GM13977 (cell line): ENCODE results near the gene C10orf90.

Experiments used
- DNase-seq: peaks from one replicate; pipeline ENCODE4 v3.0.0; 2012; ENCODE audit warnings: low spot score
- in situ Hi-C: fragments of 300-500 bp; cut with MboI; formaldehyde crosslinking; loops from one replicate; pipeline ENCODE4 v1.12.0; 2022; ENCODE audit warnings: low sequenced_read_pairs, low pct_unique_long_range_greater_than_20kb, mixed read lengths, inconsistent platforms; ENCODE audit not compliant: unreplicated experiment
- TF ChIP-seq, protein P1 (sequence below): IDR thresholded peaks from 2 replicates; pipeline ENCODE4 v1.5.1; 2012; ENCODE audit warnings: mild to moderate bottlenecking, control low read depth; ENCODE audit not compliant: insufficient read depth; ENCODE audit errors: extremely low read depth, missing control alignments

The C10orf90 gene

DNA sequence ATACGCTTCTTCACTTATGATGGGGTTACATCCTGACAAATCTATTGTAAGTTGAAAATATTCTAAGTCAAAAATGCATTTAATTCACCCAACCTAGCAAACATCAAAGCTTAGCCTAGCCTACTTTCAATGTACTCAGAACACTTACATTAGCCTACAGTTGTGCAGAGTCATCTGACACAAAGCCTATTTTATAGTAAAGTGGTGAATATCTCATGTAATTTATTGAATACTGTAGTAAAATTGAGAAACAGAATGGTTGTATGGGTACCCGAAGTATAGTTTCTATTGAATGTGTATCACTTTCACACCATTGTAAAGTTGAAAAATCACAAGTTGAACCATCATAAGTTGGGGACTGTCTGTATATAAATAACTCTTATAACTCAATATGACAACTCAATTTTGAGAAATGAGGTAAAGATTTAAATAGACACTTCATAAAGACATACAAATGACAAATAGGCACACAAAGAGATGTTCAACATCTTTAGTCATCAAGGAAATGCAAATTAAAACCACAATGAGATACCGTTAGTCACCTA lies 73.9 kb downstream of the C10orf90 start:
- TF ChIP-seq, protein P1, sequence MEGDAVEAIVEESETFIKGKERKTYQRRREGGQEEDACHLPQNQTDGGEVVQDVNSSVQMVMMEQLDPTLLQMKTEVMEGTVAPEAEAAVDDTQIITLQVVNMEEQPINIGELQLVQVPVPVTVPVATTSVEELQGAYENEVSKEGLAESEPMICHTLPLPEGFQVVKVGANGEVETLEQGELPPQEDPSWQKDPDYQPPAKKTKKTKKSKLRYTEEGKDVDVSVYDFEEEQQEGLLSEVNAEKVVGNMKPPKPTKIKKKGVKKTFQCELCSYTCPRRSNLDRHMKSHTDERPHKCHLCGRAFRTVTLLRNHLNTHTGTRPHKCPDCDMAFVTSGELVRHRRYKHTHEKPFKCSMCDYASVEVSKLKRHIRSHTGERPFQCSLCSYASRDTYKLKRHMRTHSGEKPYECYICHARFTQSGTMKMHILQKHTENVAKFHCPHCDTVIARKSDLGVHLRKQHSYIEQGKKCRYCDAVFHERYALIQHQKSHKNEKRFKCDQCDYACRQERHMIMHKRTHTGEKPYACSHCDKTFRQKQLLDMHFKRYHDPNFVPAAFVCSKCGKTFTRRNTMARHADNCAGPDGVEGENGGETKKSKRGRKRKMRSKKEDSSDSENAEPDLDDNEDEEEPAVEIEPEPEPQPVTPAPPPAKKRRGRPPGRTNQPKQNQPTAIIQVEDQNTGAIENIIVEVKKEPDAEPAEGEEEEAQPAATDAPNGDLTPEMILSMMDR: no peak
- DNase-seq: no peak
- in situ Hi-C loops: no loop called here

DNA sequence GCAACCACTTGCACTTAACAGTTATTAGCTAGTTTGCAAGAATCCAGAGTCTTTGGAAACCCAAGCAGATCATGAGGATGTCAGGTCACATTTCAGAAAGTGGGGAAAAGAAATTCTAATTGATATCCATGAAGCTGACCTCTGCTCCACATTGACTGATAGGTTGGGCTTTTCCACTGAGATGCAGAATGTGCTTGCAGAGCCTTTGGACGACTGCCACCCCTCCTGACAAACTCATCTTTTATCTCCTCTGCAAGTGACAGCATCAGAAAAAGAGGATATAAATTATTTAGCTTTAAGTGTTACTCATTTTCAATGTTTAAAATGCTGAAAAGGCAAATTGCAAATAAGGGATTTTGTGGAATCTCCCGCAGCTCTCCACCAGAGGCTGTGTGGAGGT lies 75.3 kb downstream of the C10orf90 start:
- in situ Hi-C loops: no loop called here
- TF ChIP-seq, protein P1: no peak
- no peak for DNase-seq

DNA sequence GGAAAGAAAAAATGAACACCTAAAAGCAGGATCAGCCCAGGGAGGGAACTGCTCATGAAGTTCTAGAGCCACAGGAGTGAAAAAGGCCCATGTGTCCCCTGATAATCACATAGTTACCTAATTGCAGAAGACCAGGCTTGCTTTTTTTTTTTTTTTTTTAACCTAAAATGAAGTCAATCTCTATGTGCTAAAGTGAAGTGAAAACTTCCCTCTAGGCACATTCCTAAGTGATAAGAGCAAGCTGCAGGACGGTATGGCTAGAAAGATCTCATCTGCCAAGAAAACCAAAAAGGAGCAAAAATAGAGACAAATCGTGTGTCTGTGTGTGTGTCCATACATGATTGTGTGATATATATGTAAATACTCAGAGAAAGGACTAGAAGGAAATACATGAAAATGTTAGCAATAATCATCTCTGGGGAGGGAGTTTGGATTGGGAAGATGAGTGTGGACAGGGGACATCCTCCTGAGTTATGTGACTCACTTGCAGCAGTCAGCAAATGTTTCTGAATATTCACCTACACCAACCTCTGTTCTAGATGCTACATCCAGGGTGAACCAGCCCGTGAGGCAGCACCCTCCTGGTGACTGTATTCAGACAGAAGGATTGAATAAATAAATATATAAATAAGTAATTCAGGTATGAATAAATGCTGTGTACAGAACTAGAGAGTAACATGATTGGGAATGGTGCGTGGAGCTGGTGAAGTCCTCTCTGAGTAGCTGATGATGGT lies 76.4 kb downstream of the C10orf90 start:
- TF ChIP-seq, protein P1: no peak
- in situ Hi-C loops: no loop called here
- no peak for DNase-seq

DNA sequence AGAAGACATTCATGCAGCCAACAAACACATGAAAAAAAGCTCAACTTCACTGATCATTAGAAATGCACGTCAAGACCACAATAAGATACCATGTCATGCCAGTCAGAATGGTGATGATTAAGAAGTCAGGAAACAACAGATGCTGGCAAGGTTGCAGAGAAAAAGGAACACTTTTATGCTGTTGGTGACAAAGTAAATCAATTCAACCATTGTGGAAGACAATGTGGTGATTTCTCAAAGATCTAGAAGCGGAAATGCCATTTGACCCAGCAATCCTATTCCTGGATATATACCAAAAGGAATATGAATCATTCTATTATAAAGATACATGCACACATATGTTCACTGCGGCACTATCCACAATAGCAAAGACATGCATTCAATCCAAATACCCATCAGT lies 77.6 kb downstream of the C10orf90 start:
- TF ChIP-seq, protein P1: no peak
- in situ Hi-C loops: no loop called here
- no peak for DNase-seq

DNA sequence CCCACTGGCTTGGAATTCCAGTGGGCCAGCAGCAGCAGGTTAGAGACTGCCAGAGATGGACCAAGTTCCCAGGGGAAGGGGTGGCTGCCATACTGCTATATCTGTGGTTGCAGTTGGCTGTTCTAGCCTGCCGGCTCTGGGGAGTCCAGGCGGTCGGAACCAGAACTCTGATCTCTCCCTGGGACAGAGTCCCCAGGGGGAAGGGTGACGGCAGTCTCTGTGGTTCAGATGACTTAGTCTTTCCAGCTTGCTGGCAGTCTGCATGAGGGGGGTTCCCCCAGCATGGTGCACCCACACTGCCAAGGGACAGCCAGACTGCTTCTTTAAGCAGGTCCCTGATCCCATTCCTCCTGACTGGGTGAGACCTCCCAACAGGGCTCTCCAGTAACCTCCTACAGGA lies 82.5 kb downstream of the C10orf90 start:
- in situ Hi-C loops: no loop called here
- DNase-seq: no peak
- TF ChIP-seq, protein P1: no peak

DNA sequence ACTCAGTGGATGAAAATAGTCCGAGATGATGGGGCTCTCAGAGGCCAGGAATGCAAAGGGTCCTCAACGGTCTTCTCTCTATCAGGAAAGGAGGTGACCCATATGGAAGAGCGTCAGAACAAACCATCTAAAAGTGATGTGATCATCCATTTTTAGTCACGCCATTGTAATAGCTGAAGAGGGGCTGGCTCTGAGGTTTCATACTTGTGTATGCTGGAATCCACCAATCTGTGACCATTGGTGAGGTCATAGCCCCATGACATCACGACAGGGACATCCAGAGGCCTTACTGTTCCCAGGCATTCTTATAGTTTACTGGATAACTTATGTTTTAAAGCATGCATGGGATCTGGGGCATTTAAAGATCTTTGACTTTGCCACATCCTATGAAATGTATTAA lies 83.6 kb downstream of the C10orf90 start:
- no peak for DNase-seq
- in situ Hi-C loops: no loop called here

More for the DNA sequence above, 83.6 kb downstream of the C10orf90 start:
- TF ChIP-seq, protein P1: no peak
